H1 (cell line): ENCODE measurements around the gene FSTL4. TPM values are rescaled to one million over a fixed set of nuclear protein-coding genes. Genes with fewer than 3 reads are reported as not detected.

Source experiments
- CTCF ChIA-PET: fragments of 300-600 bp; sonication (Branson Sonifier 250); formaldehyde crosslinking; loops from one replicate; lab custom pipeline; 2021; ENCODE audit not compliant: partially characterized antibody; lab: Charles Lee
- POLR2A ChIA-PET: fragments of 300-600 bp; sonication (Branson Sonifier 250); formaldehyde crosslinking; loops from one replicate; lab custom pipeline; 2021; ENCODE audit warnings: inconsistent platforms; ENCODE audit not compliant: partially characterized antibody; lab: Charles Lee
- DNase-seq, 2 experiments: peaks; one replicate each; pipeline versions ENCODE4 v3.0.0 to v3.0.0-alpha.2; 2010 to 2022; ENCODE audit warnings: low spot score in 2 of 2, low read depth in 1 of 2, mixed read lengths in 1 of 2
- FAIRE-seq: peaks from 2 replicates; lab custom pipeline; 2011; peaks lifted over from hg19 to GRCh38; lab: Jason Lieb, UNC
- H2AFZ ChIP-seq: 2 replicates; pipeline ENCODE4 v1.8.1; 2012; ENCODE audit warnings: low read length, inconsistent platforms
- H2AK5ac ChIP-seq: 2 replicates; pipeline ENCODE4 v1.6.1; 2013; ENCODE audit warnings: low read depth, low read length
- H2BK120ac ChIP-seq: replicated peaks from 2 replicates; pipeline ENCODE3; 2013; ENCODE audit warnings: low read depth, low read length, inconsistent platforms
- H2BK12ac ChIP-seq: 2 replicates; pipeline ENCODE4 v1.6.1; 2013; ENCODE audit warnings: low read depth, low read length
- H2BK15ac ChIP-seq: 2 replicates; pipeline ENCODE4 v1.6.1; 2013; ENCODE audit warnings: low read length
- H2BK20ac ChIP-seq: 2 replicates; pipeline ENCODE4 v1.6.1; 2013; ENCODE audit warnings: low read length
- H2BK5ac ChIP-seq: 2 replicates; pipeline ENCODE4 v1.6.1; 2013; ENCODE audit warnings: low read depth, low read length
- H3K14ac ChIP-seq: 2 replicates; pipeline ENCODE4 v1.6.1; 2013; ENCODE audit warnings: inconsistent platforms; ENCODE audit not compliant: insufficient read length
- H3K18ac ChIP-seq: 2 replicates; pipeline ENCODE4 v1.6.1; 2013; ENCODE audit warnings: low read length; ENCODE audit errors: extremely low read depth
- H3K23ac ChIP-seq: 2 replicates; pipeline ENCODE4 v1.6.1; 2013; ENCODE audit warnings: inconsistent platforms; ENCODE audit not compliant: insufficient read length
- H3K23me2 ChIP-seq: 2 replicates; pipeline ENCODE4 v1.6.1; 2013; ENCODE audit warnings: low read depth, low read length
- H3K27ac ChIP-seq: 2 replicates; pipeline ENCODE4 v1.6.1; 2011; ENCODE audit warnings: low read depth, low read length, inconsistent platforms
- H3K27me3 ChIP-seq, 4 experiments: replicated peaks in 1 of 4; 1 replicate in 1 of 4; 2 replicates in 3 of 4; pipeline versions ENCODE4 v1.6.1 to v1.8.1; 2011 to 2013; ENCODE audit warnings: low read length in 3 of 4, mild to moderate bottlenecking in 3 of 4, inconsistent platforms in 2 of 4, mixed read lengths in 2 of 4, moderate library complexity in 1 of 4; ENCODE audit not compliant: control insufficient read depth in 3 of 4, insufficient read depth in 3 of 4; ENCODE audit errors: extremely low read depth in 1 of 4
- H3K36me3 ChIP-seq, 4 experiments: 2 replicates each; pipeline versions ENCODE4 v1.6.1 to v1.8.1; 2011 to 2013; ENCODE audit warnings: mild to moderate bottlenecking in 4 of 4, low read length in 3 of 4, moderate library complexity in 2 of 4, control low read depth in 1 of 4, inconsistent platforms in 1 of 4; ENCODE audit not compliant: insufficient read depth in 4 of 4, control insufficient read depth in 2 of 4
- H3K4ac ChIP-seq: replicated peaks from 2 replicates; pipeline ENCODE3; 2013; ENCODE audit warnings: low read length, low read depth, mixed read lengths, inconsistent platforms; ENCODE audit not compliant: insufficient read length
- H3K4me1 ChIP-seq, 4 experiments: replicated peaks in 1 of 4; 1 replicate in 1 of 4; 2 replicates in 3 of 4; pipeline versions ENCODE4 v1.6.1 to v1.8.1; 2011 to 2013; ENCODE audit warnings: low read length in 3 of 4, inconsistent platforms in 2 of 4, mixed read lengths in 1 of 4; ENCODE audit not compliant: insufficient read depth in 4 of 4, control insufficient read depth in 3 of 4
- H3K4me2 ChIP-seq, 2 experiments: 2 replicates each; pipeline versions ENCODE4 v1.6.1 to v1.8.1; 2011 to 2013; ENCODE audit warnings: low read depth in 2 of 2, low read length in 2 of 2, control low read depth in 1 of 2, inconsistent platforms in 1 of 2, mild to moderate bottlenecking in 1 of 2; ENCODE audit not compliant: insufficient read depth in 1 of 2
- H3K4me3 ChIP-seq, 4 experiments: fragments of 200-600, 300-600 bp in 1 of 4; sonication (generic), shearing (Covaris generic), sonication (Bioruptor Twin) in 1 of 4; 2 replicates each; pipeline versions ENCODE4 v1.5.1 to v1.8.1; 2011 to 2016; ENCODE audit warnings: low read length in 4 of 4, low read depth in 3 of 4, control low read depth in 2 of 4, inconsistent platforms in 2 of 4, mild to moderate bottlenecking in 2 of 4, mixed read lengths in 1 of 4, moderate library complexity in 1 of 4; ENCODE audit not compliant: insufficient read depth in 2 of 4; ENCODE audit errors: extremely low read depth in 1 of 4
- H3K56ac ChIP-seq: replicated peaks from 2 replicates; pipeline ENCODE3; 2013; ENCODE audit warnings: low read depth, mild to moderate bottlenecking, mixed read lengths, low read length, inconsistent platforms; ENCODE audit not compliant: insufficient read length
- H3K79me1 ChIP-seq: 2 replicates; pipeline ENCODE4 v1.6.1; 2013; ENCODE audit warnings: low read depth, low read length, control low read depth
- H3K79me2 ChIP-seq, 2 experiments: 2 replicates each; pipeline versions ENCODE4 v1.6.1 to v1.8.1; 2012 to 2013; ENCODE audit warnings: low read length in 2 of 2, mild to moderate bottlenecking in 2 of 2, inconsistent platforms in 1 of 2; ENCODE audit not compliant: insufficient read depth in 2 of 2, control insufficient read depth in 1 of 2
- H3K9ac ChIP-seq, 4 experiments: replicated peaks in 1 of 4; 1 replicate in 1 of 4; 2 replicates in 3 of 4; pipeline versions ENCODE4 v1.6.1 to v1.8.1; 2011 to 2013; ENCODE audit warnings: low read depth in 3 of 4, low read length in 3 of 4, control low read depth in 2 of 4, mild to moderate bottlenecking in 2 of 4, moderate library complexity in 2 of 4, inconsistent platforms in 1 of 4; ENCODE audit errors: extremely low read depth in 1 of 4
- H3K9me3 ChIP-seq, 2 experiments: 2 replicates each; pipeline versions ENCODE4 v1.6.1 to v1.8.1; 2012 to 2013; ENCODE audit warnings: mild to moderate bottlenecking in 2 of 2, moderate library complexity in 2 of 2, control low read depth in 1 of 2, inconsistent platforms in 1 of 2, low read depth in 1 of 2, low read length in 1 of 2, mixed read lengths in 1 of 2; ENCODE audit not compliant: insufficient read depth in 2 of 2
- H4K20me1 ChIP-seq, 2 experiments: replicated peaks in 1 of 2; 2 replicates each; pipeline versions ENCODE3 to v1.8.1; 2011 to 2013; ENCODE audit warnings: inconsistent platforms in 2 of 2, low read length in 2 of 2, mild to moderate bottlenecking in 1 of 2; ENCODE audit not compliant: insufficient read depth in 2 of 2, control insufficient read depth in 1 of 2
- H4K5ac ChIP-seq: 2 replicates; pipeline ENCODE4 v1.6.1; 2013; ENCODE audit warnings: low read length, low read depth, mixed read lengths, inconsistent platforms; ENCODE audit not compliant: insufficient read length
- H4K8ac ChIP-seq: 2 replicates; pipeline ENCODE4 v1.8.0; 2013; ENCODE audit warnings: mild to moderate bottlenecking, moderate library complexity, low read length, inconsistent platforms; ENCODE audit not compliant: insufficient read depth; ENCODE audit errors: extremely low read depth
- H4K91ac ChIP-seq: replicated peaks from 2 replicates; pipeline ENCODE3; 2013; ENCODE audit warnings: low read length, mixed read lengths, inconsistent platforms; ENCODE audit not compliant: insufficient read length
- BRCA1 ChIP-seq: IDR thresholded peaks from 2 replicates; pipeline ENCODE4 v1.6.1; 2012; ENCODE audit warnings: low read depth, low read length, improper control_type of control experiment
- CBX8 ChIP-seq: fragments of 300-800, 300-1000 bp; sonication (generic); IDR thresholded peaks from 2 replicates; pipeline ENCODE4 v1.7.1; 2016; ENCODE audit warnings: low read depth, low read length, borderline replicate concordance
- CHD1 ChIP-seq: IDR thresholded peaks from 2 replicates; pipeline ENCODE4 v1.6.1; 2012; ENCODE audit warnings: low read depth, low read length, improper control_type of control experiment
- HDAC6 ChIP-seq: IDR thresholded peaks from one replicate; pipeline ENCODE4 v1.7.1; 2012; ENCODE audit warnings: low read depth, mild to moderate bottlenecking, inconsistent platforms, low read length, moderate library complexity
- KDM4A ChIP-seq: IDR thresholded peaks from one replicate; pipeline ENCODE4 v1.7.1; 2012; ENCODE audit warnings: low read depth, mild to moderate bottlenecking, moderate library complexity, low read length, inconsistent platforms; ENCODE audit not compliant: severe bottlenecking
- KDM5A ChIP-seq: fragments of 200-600 bp; IDR thresholded peaks from 2 replicates; pipeline ENCODE4 v1.7.1; 2012; ENCODE audit warnings: mild to moderate bottlenecking, low read length, inconsistent platforms, mixed read lengths
- POU5F1 ChIP-seq: IDR thresholded peaks from 2 replicates; pipeline ENCODE4 v1.6.1; 2011; ENCODE audit warnings: low read depth, mild to moderate bottlenecking, low read length, moderate library complexity
- RBBP5 ChIP-seq: IDR thresholded peaks from 2 replicates; pipeline ENCODE4 v1.7.1; 2012; ENCODE audit warnings: low read depth, mild to moderate bottlenecking, inconsistent platforms, low read length, moderate library complexity, borderline replicate concordance
- RNF2 ChIP-seq: fragments of 200-900, 300-1000 bp; sonication (generic); IDR thresholded peaks from 2 replicates; pipeline ENCODE4 v1.7.1; 2016; ENCODE audit warnings: borderline replicate concordance, low read depth, mild to moderate bottlenecking, antibody characterized with exemption, low read length; ENCODE audit not compliant: poor library complexity, severe bottlenecking; ENCODE audit errors: missing control alignments
- SAP30 ChIP-seq: fragments of 300-600 bp; sonication (generic); IDR thresholded peaks from 2 replicates; pipeline ENCODE4 v1.7.1; 2012; ENCODE audit warnings: low read length, moderate library complexity, mild to moderate bottlenecking, inconsistent platforms; ENCODE audit not compliant: insufficient read depth, insufficient replicate concordance
- SIN3A ChIP-seq, 2 experiments: IDR thresholded peaks in 1 of 2; conservative IDR thresholded peaks in 1 of 2; 2 replicates each; pipeline ENCODE4 v1.6.1; 2011 to 2012; ENCODE audit warnings: low read length in 2 of 2, improper control_type of control experiment in 1 of 2, low read depth in 1 of 2, mild to moderate bottlenecking in 1 of 2
- SIRT6 ChIP-seq: IDR thresholded peaks from one replicate; pipeline ENCODE4 v1.7.1; 2012; ENCODE audit warnings: low read length, inconsistent platforms
- TEAD4 ChIP-seq: IDR thresholded peaks from 2 replicates; pipeline ENCODE4 v1.6.1; 2012; ENCODE audit warnings: low read depth, low read length, inconsistent platforms, mixed read lengths
- WGBS, 2 experiments: shearing (Covaris generic) in 1 of 2; methylation state at CpG; one replicate each; pipeline versions ENCODE4 v1.1.6 to v1.1.7; 2013 to 2015; ENCODE audit warnings: low lambda C conversion rate in 2 of 2, mixed read lengths in 2 of 2, inconsistent platforms in 1 of 2, low coverage in 1 of 2, missing lambda C conversion rate in 1 of 2; ENCODE audit not compliant: insufficient replicate concordance in 2 of 2, insufficient coverage in 1 of 2, insufficient read length in 1 of 2; ENCODE audit errors: extremely low coverage in 1 of 2, missing lambda C conversion rate in 1 of 2; 5-methylcytosine and 5-hydroxymethylcytosine counted together
- polyA plus RNA-seq, 7 experiments: library from polyadenylated mRNA; depleted of rRNA in 3 of 7; stranded (reverse) in 5 of 7; unstranded in 2 of 7; fragments of >200 nt in 5 of 7; fragments of 200-250 nt in 2 of 7; gene quantifications; 1 replicate in 5 of 7; 2 replicates in 1 of 7; 4 replicates in 1 of 7; pipeline versions ENCODE4 v1.2.1 to v1.2.3, GENCODE V29; 2011 to 2013; ENCODE audit warnings: missing spikeins in 2 of 7, mixed read lengths in 2 of 7
- total RNA-seq: library from RNA; stranded (reverse); fragmentation: NEBNext Ultra II Directional; extraction: Animal tissue kit (Norgen Biotek cat#: 25700); gene quantifications from 2 replicates; pipeline ENCODE4 v1.2.1, GENCODE V29; 2021

Gene FSTL4
- total and polyA plus RNA-seq, 2 of the 8 experiments (the other 6 are each of a cell fraction or from before 2014, with no cell fraction given), result 3.1 to 4.1 TPM

- peak; percentile 90 for FAIRE-seq
Observed at GRCh38 chr5:133565993-133566392, 46.3 kb downstream of the FSTL4 start.

More at GRCh38 chr5:133565993-133566392, 46.3 kb downstream of the FSTL4 start:
- Histone ChIP-seq H3K27me3 (no peaks in the 10 kb centered on the region), H4K91ac (no peak overlapping the region), H2BK15ac (no peak overlapping the region), H3K14ac (no peak overlapping the region), H2AK5ac (no peak overlapping the region), H3K79me2 (no peaks in the 10 kb centered on the region), H3K36me3 (no peaks in the 10 kb centered on the region), H2BK120ac (no peak overlapping the region), H3K4ac (no peak overlapping the region), H2BK12ac (no peak overlapping the region), H3K27ac (no peak overlapping the region), H4K5ac (no peak overlapping the region), H3K9me3 (no peaks in the 10 kb centered on the region), H3K56ac (no peak overlapping the region), H2BK5ac (no peak overlapping the region), H3K18ac (no peak overlapping the region), H4K20me1 (peaks cover 0 to 2% of the 10 kb centered on the region in 2 experiments), H3K4me3 (no peak overlapping the region), H3K4me1 (peaks cover 0 to 3% (median 0%) of the 10 kb centered on the region in 4 experiments; a peak in 1 of 7 replicates), H3K23me2 (no peaks in the 10 kb centered on the region), H2AFZ (no peak overlapping the region), H3K4me2 (no peak overlapping the region), H3K23ac (no peak overlapping the region), H4K8ac (no peak overlapping the region), H2BK20ac (no peak overlapping the region), H3K9ac (no peak overlapping the region), H3K79me1 (no peaks in the 10 kb centered on the region)
- DNase-seq, result no peak
- ChIA-PET CTCF (no interaction called here), POLR2A (no interaction called here)
- TF ChIP-seq KDM5A, result no peak
- no peak for TF ChIP-seq TEAD4
- no peak for TF ChIP-seq RNF2
- TF ChIP-seq SIRT6, result no peak
- TF ChIP-seq HDAC6, result no peak
- no peak for TF ChIP-seq CHD1
- peak; percentile 94 to 95; a peak in 3 of 4 replicates for TF ChIP-seq SIN3A (conservative IDR thresholded peaks at IDR 0.05 in 1 of 2, IDR thresholded peaks at IDR 0.05 in 1 of 2; ENCODE audit: low read depth in 1 of 2, low read length in 2 of 2)
- TF ChIP-seq KDM4A, result no peak
- no peak for TF ChIP-seq RBBP5
- TF ChIP-seq POU5F1, result no peak
- peak; percentile 87 for TF ChIP-seq SAP30
- no peak for TF ChIP-seq CBX8
- no peak for TF ChIP-seq BRCA1
- WGBS, 2 experiments, result 74% methylated on average over 3 of the region's 3 CpGs; no CpG with 5 or more reads in 1 of the 2 experiments
